Frontal cortex (tissue), 4 donors: ENCODE measurements around the gene EIF5. TPM values are rescaled to one million over a fixed set of nuclear protein-coding genes. Genes with fewer than 3 reads are reported as not detected.

Source experiments
- DNase-seq, 2 donors: peaks; one replicate each; pipeline ENCODE4 v3.0.0; 2012; ENCODE audit warnings: low spot score in 2 of 2
- FAIRE-seq: peaks from 2 replicates; lab custom pipeline; 2012; peaks lifted over from hg19 to GRCh38; lab: Jason Lieb, UNC
- total RNA-seq: library from RNA; depleted of rRNA; stranded (reverse); fragments of >200 nt; gene quantifications from one replicate; pipeline ENCODE4 v1.2.3, GENCODE V29; 2014
- donor health status: control.
- donor health status: control.
- donor health status: control.

Gene EIF5
- 129 TPM for total RNA-seq

- FAIRE-seq: no peak
Measured at GRCh38 chr14:103333754-103334643, at the start of gene EIF5. Gene EIF5 (plus strand): TSS chr14:103334237. CDS start chr14:103335861, 1,624 bp downstream.

GRCh38 chr14:103284574-103285467 is 49.2 kb upstream of the EIF5 start:
- no peak for FAIRE-seq

More at GRCh38 chr14:103333754-103334643, at the start of gene EIF5:
- DNase-seq: peak; percentile 96 to 97

GRCh38 chr14:103286460-103286859 is 47.6 kb upstream of the EIF5 start:
- DNase-seq (no peak), FAIRE-seq (no peak)

More at GRCh38 chr14:103284574-103285467, 49.2 kb upstream of the EIF5 start:
- no peak for DNase-seq

GRCh38 chr14:103286968-103287850 is 46.8 kb upstream of the EIF5 start:
- FAIRE-seq (no peak), DNase-seq (no peak)

GRCh38 chr14:103288076-103288766 is 45.8 kb upstream of the EIF5 start:
- DNase-seq (no peak), FAIRE-seq (no peak)

GRCh38 chr14:103290056-103290455 is 44.0 kb upstream of the EIF5 start:
- no peak for DNase-seq
- no peak for FAIRE-seq

- DNase-seq (no peak), FAIRE-seq (no peak)
Measured at GRCh38 chr14:103290494-103290893, 43.5 kb upstream of the EIF5 start.

GRCh38 chr14:103290961-103291360 is 43.1 kb upstream of the EIF5 start:
- DNase-seq (no peak), FAIRE-seq (no peak)

GRCh38 chr14:103292426-103293374 is 41.3 kb upstream of the EIF5 start:
- FAIRE-seq: no peak
- DNase-seq: peak; percentile 75 to 83

GRCh38 chr14:103293465-103293864 is 40.6 kb upstream of the EIF5 start:
- DNase-seq (no peak), FAIRE-seq (no peak)

GRCh38 chr14:103294091-103294490 is 39.9 kb upstream of the EIF5 start:
- FAIRE-seq (no peak), DNase-seq (no peak)

GRCh38 chr14:103296007-103296406 is 38.0 kb upstream of the EIF5 start:
- FAIRE-seq (no peak), DNase-seq (no peak)

- no peak for DNase-seq
Measured at GRCh38 chr14:103296987-103297386, 37.0 kb upstream of the EIF5 start.

GRCh38 chr14:103298620-103299019 is 35.4 kb upstream of the EIF5 start:
- FAIRE-seq: no peak
- no peak for DNase-seq

More at GRCh38 chr14:103296987-103297386, 37.0 kb upstream of the EIF5 start:
- FAIRE-seq: no peak

GRCh38 chr14:103301512-103302354 is 32.3 kb upstream of the EIF5 start:
- DNase-seq: no peak
- FAIRE-seq: no peak

- DNase-seq: no peak
- FAIRE-seq: no peak
Measured at GRCh38 chr14:103302966-103303365, 31.1 kb upstream of the EIF5 start.

GRCh38 chr14:103304706-103305105 is 29.3 kb upstream of the EIF5 start:
- FAIRE-seq (no peak), DNase-seq (no peak)
